RKO (cell line): ENCODE data around the gene MAD2L2.

Experiments
- DNase-seq: peaks from one replicate; pipeline ENCODE4 v3.0.0-alpha.2; 2016; ENCODE audit warnings: low spot score

MAD2L2 gene

GRCh38 chr1:11681071-11681771 lies at the start of gene MAD2L2:
MAD2L2 (minus strand) TSS chr1:11681148; CDS start chr1:11680601, 547 bp downstream.
- DNase-seq = peak; percentile 92

- DNase-seq = no peak
These were observed 49.5 kb upstream of the MAD2L2 start for GRCh38 chr1:11730429-11730891.

GRCh38 chr1:11729498-11730428 lies 48.8 kb upstream of the MAD2L2 start:
- DNase-seq = no peak

GRCh38 chr1:11729155-11729497 lies 48.2 kb upstream of the MAD2L2 start:
- DNase-seq = no peak

GRCh38 chr1:11728126-11728806 lies 47.3 kb upstream of the MAD2L2 start:
- DNase-seq = no peak

- DNase-seq = no peak
These were observed 46.2 kb upstream of the MAD2L2 start for GRCh38 chr1:11727119-11727518.

- no peak for DNase-seq
These were observed 44.7 kb upstream of the MAD2L2 start for GRCh38 chr1:11725616-11726015.

GRCh38 chr1:11722538-11722937 lies 41.6 kb upstream of the MAD2L2 start:
- DNase-seq = no peak

GRCh38 chr1:11721311-11721710 lies 40.4 kb upstream of the MAD2L2 start:
- no peak for DNase-seq

- DNase-seq = no peak
These were observed 39.6 kb upstream of the MAD2L2 start for GRCh38 chr1:11720525-11720924.

GRCh38 chr1:11720033-11720376 lies 39.1 kb upstream of the MAD2L2 start:
- no peak for DNase-seq

GRCh38 chr1:11719313-11720032 lies 38.5 kb upstream of the MAD2L2 start:
- DNase-seq = peak; percentile 53

GRCh38 chr1:11714831-11715575 lies 34.1 kb upstream of the MAD2L2 start:
- DNase-seq = no peak

- no peak for DNase-seq
These were observed 32.1 kb upstream of the MAD2L2 start for GRCh38 chr1:11713095-11713494.

GRCh38 chr1:11712285-11712684 lies 31.3 kb upstream of the MAD2L2 start:
- no peak for DNase-seq

GRCh38 chr1:11711490-11711889 lies 30.5 kb upstream of the MAD2L2 start:
- DNase-seq = no peak

GRCh38 chr1:11708554-11709350 lies 27.8 kb upstream of the MAD2L2 start:
- peak; percentile 69 for DNase-seq

GRCh38 chr1:11707621-11708276 lies 26.8 kb upstream of the MAD2L2 start:
- no peak for DNase-seq

- DNase-seq = no peak
These were observed 25.3 kb upstream of the MAD2L2 start for GRCh38 chr1:11706292-11706691.

GRCh38 chr1:11705596-11705995 lies 24.6 kb upstream of the MAD2L2 start:
- DNase-seq = no peak
